Right cardiac atrium (tissue), 5 donors: ENCODE data around the gene FBXL17. TPM values are rescaled to one million over a fixed set of nuclear protein-coding genes. Genes with fewer than 3 reads are reported as not detected.

Experiments
- ATAC-seq, 2 donors: fragments of 200-7000 bp; cut with Tn5 transposase; one replicate each; pipeline versions ENCODE4 v1.8.0 to v1.9.1; 2020; ENCODE audit warnings: moderate library complexity in 2 of 2, mild to moderate bottlenecking in 1 of 2
- DNase-seq, 3 donors: peaks; one replicate each; pipeline ENCODE4 v3.0.0-alpha.2; 2020
- H3K27ac ChIP-seq: one replicate; pipeline ENCODE4 v1.5.1; 2013; ENCODE audit warnings: mild to moderate bottlenecking, low read length, control low read depth, moderate library complexity
- H3K27me3 ChIP-seq: one replicate; pipeline ENCODE4 v1.6.1; 2013; ENCODE audit not compliant: control insufficient read depth, insufficient read depth
- H3K4me1 ChIP-seq: one replicate; pipeline ENCODE4 v1.6.1; 2013; ENCODE audit warnings: low read length; ENCODE audit not compliant: control insufficient read depth, insufficient read depth
- H3K4me3 ChIP-seq: one replicate; pipeline ENCODE4 v1.5.1; 2013; ENCODE audit warnings: low read length, control low read depth
- H3K9me3 ChIP-seq: one replicate; pipeline ENCODE4 v1.6.1; 2013; ENCODE audit warnings: low read length; ENCODE audit not compliant: control insufficient read depth
- WGBS: extraction: QIAGEN DNeasy Blood & Tissue Kit; methylation state at CpG from one replicate; pipeline ENCODE4 v1.1.7; 2013; 5-methylcytosine and 5-hydroxymethylcytosine counted together
- intact Hi-C, 4 donors: fragments of 100-400 bp; cut with DNase I; formaldehyde crosslinking; loops; one replicate each; pipeline versions ENCODE4 v1.11.0 to v1.14.0; 2022 to 2023
- polyA plus RNA-seq: library from polyadenylated mRNA; stranded (reverse); fragments of 200-250 nt; gene quantifications from one replicate; pipeline ENCODE4 v1.2.3, GENCODE V29; 2013
- total RNA-seq, 4 donors: library from RNA; stranded (reverse); fragmentation: NEBNext Ultra II Directional; extraction: Animal tissue kit (Norgen Biotek cat#: 25700); gene quantifications; one replicate each; pipeline ENCODE4 v1.2.1, GENCODE V29; 2021
- donor health status: healthy with polysubstance abuse.
- donor health status: DM: no; HTN: yes; CAD: no.
- donor health status: DM: no; HTN: no; CAD: no.
- donor health status: DM: no; HTN: yes; CAD: no; lungs with severe emphysema.
- donor health status: DM: yes; HTN: yes; CAD: no.

FBXL17 gene
- total and polyA plus RNA-seq, 5 donors = 13.4 to 37.3 (median 34.1) TPM

DNA sequence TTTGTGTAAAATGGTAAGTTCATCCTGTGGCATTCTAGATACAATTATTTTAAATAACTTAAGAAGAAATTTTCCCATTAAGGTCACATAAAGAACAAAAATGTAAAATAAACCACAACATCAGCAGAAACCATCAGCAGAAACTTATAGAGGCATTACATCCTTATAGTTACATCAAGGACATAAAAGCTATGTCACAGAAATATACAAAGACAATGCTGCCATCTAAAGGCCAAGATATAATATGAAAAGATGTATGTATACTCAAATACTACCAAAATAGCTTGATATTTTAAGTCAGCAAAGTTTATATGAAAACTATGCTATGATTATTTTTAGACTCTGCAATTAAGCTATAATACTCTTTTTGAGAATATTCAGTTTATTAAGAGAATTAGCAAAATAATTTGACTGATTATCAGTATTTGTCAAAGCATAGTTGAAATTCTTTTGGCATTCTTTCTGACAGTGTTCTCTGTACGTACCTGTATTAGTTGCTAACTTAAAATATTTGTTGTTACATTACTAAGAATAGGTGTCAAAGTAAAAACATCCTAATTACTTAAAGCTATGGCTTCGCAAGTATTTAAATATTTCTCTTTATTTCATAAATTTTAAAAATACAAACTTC lies 36.2 kb downstream of the FBXL17 start:
- Histone ChIP-seq H3K9me3 (no peaks in the 10 kb centered on the region), H3K4me3 (no peak overlapping the region), H3K27me3 (no peaks in the 10 kb centered on the region), H3K27ac (no peak overlapping the region), H3K4me1 (no peaks in the 10 kb centered on the region)
- 88% methylated on average over 2 of the region's 2 CpGs for WGBS
- intact Hi-C loops = loop anchor here in 2 of 4 donors (10.0 kb wide), 2 partner anchors 81 to 91 kb away; no protein-coding TSS in a partner anchor
- DNase-seq (no peak), ATAC-seq (no peak)

DNA sequence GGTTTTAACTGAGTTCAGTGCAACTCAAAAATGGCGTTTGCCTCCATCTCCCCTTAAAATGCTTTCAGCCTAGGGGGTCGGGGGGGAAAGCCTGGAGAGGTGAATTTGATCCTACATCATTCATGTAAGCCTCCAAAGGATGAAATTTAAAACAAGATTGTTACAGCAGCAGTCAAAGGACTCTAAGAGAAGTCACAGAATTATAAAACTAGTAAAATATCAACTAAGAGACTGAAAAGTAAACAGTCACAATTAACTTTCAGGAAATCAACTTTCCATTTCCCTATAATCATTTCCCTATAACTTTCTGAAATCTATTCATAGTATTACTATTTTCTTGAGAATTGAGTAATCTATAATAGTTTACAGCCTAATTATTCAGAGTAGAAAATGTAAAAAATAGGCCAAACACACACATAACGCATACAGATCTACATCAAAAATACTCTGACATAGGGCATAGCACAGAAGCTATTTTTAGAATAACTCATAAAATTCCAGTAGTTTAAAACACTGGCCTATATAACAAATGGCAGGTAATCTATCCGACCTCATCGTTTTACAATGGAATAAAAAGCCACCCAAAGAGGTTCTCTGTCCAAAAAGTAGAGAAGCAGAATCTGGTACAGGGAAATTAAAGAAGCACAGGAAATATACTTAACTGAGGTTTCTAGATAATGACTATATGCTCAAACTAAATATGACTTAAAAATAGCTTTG lies 37.6 kb downstream of the FBXL17 start:
- H3K27me3 ChIP-seq = no peaks in the 10 kb centered on the region
- H3K4me1 ChIP-seq = no peaks in the 10 kb centered on the region
- no peak overlapping the region for H3K4me3 ChIP-seq
- WGBS = 82% methylated on average over 5 of the region's 5 CpGs
- no peaks in the 10 kb centered on the region for H3K9me3 ChIP-seq
- DNase-seq (no peak), ATAC-seq (no peak)
- H3K27ac ChIP-seq = no peak overlapping the region
- intact Hi-C loops = loop anchor here in 2 of 4 donors (10.0 kb wide), 2 partner anchors 79 to 89 kb away; no protein-coding TSS in a partner anchor

DNA sequence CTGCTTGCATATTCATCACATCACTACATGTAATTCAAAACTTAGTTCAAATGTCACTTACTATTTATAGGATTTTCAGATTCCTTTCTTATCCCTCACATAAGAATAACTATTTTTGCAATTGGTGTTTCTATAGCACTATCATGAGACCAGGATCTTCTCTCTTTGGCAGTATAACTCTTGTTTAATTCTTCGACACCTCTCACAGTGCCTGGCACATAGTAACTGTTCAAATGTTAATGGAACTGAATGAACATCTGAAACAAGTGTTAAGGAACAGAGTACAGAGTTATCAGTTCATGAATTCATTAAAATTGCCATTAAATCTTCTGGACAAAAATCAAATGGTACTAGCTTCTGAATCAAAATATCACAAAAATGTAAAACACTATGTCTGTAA lies 40.0 kb downstream of the FBXL17 start:
- 69% methylated on average over 1 of the region's 1 CpG for WGBS
- peak in 1 of 2 donors; percentile 74 for ATAC-seq
- no peak for DNase-seq
- no peaks in the 10 kb centered on the region for H3K4me1 ChIP-seq
- intact Hi-C loops = loop anchor here in 2 of 4 donors (10.0 kb wide), 2 partner anchors 77 to 87 kb away; no protein-coding TSS in a partner anchor
- H3K27ac ChIP-seq = no peak overlapping the region
- H3K27me3 ChIP-seq = no peaks in the 10 kb centered on the region
- H3K4me3 ChIP-seq = no peak overlapping the region
- no peaks in the 10 kb centered on the region for H3K9me3 ChIP-seq

DNA sequence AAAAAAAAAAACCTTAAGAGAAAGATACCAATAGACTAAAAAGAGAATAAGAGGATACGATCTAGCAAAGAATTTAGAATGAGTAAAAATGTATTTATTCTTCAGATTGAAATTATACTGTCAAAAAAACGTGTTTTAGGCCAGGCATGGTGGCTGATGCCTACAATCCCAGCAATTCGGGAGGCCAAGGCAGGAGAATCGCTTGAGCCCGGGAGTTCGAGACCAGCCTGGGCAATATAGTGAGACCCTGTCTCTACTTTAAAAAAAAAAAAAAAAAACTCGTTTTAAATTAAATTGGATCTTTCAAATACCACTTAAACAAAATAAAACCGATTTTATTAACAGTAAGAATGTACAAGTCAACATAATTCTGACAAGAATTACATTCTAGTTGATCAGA lies 41.8 kb downstream of the FBXL17 start:
- WGBS = 91% methylated on average over 8 of the region's 8 CpGs

DNA sequence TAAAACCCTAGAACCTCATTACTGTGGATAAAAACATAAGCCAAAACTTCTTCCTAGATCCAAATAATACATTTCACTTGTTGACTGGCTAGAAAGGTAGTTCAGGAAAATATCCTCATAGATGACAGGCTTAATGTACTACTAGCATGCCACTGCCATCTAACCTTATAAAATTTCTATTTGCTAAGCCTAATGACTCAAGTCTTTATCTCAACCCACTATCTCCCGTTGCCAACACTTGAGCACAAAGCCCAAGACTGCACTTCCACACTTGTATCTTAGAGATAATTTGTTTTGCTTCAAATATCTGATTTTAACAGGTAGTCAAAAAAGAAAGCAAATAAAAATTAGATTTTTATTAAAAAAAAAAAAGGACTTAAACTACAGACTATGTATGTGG lies 42.7 kb downstream of the FBXL17 start:
- intact Hi-C loops = no loop called here
- no peaks in the 10 kb centered on the region for H3K9me3 ChIP-seq
- no peaks in the 10 kb centered on the region for H3K27me3 ChIP-seq
- DNase-seq = no peak
- H3K4me1 ChIP-seq = no peaks in the 10 kb centered on the region
- no peak overlapping the region for H3K27ac ChIP-seq
- WGBS = 54% methylated on average over 1 of the region's 1 CpG
- ATAC-seq = no peak
- no peak overlapping the region for H3K4me3 ChIP-seq

More for the DNA sequence above, 41.8 kb downstream of the FBXL17 start:
- Histone ChIP-seq H3K27me3 (no peaks in the 10 kb centered on the region), H3K4me3 (no peak overlapping the region), H3K27ac (no peak overlapping the region), H3K4me1 (no peaks in the 10 kb centered on the region), H3K9me3 (no peaks in the 10 kb centered on the region)
- ATAC-seq = no peak
- intact Hi-C loops = loop anchor here in 2 of 4 donors (10.0 kb wide), 2 partner anchors 75 to 85 kb away; no protein-coding TSS in a partner anchor
- no peak for DNase-seq

DNA sequence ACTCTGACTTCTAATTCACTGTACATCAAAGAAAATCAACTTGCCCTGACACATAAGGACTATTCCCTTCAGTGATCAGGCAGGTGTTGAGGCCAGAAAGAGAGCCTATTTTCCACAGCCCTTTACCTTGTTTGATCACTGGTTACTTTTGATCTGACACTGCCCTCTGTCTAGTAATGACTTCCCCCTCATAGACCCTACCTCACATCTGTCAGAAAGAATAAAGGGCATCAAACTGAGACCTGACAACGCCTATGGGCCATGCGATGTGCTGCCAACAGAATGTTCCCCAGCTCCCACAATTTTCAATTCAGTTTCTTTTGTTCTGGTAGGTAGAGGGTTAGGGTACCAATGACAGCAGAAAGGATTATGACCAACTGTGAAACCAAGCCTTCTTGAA lies 47.7 kb downstream of the FBXL17 start:
- WGBS = 94% methylated on average over 2 of the region's 2 CpGs
- no peak for DNase-seq
- no peaks in the 10 kb centered on the region for H3K27me3 ChIP-seq
- intact Hi-C loops = no loop called here
- H3K9me3 ChIP-seq = no peaks in the 10 kb centered on the region
- H3K4me1 ChIP-seq = no peaks in the 10 kb centered on the region
- H3K27ac ChIP-seq = no peak overlapping the region
- H3K4me3 ChIP-seq = no peak overlapping the region
- ATAC-seq = no peak

DNA sequence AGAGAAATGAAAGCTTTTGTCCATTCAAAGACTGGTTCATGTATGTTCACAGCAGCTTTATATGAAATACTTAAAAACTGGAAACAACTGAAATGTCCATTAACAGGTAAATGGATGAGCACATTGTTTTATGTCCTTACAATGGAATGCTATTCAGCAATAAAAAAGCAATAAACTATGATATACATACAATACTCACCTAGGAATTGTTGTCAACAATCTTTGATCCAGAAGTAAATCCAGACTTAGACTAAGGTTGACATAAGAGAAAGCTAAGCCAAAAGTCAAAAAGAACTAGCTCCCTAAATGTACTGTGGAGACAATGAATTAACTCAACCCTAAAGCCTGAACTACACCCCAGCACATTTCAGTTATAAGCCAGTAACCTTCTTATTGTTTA lies 54.9 kb downstream of the FBXL17 start:
- ATAC-seq (no peak), DNase-seq (no peak)
- Histone ChIP-seq H3K9me3 (no peaks in the 10 kb centered on the region), H3K4me3 (no peak overlapping the region), H3K27me3 (no peaks in the 10 kb centered on the region), H3K27ac (no peak overlapping the region), H3K4me1 (no peaks in the 10 kb centered on the region)
- intact Hi-C loops = no loop called here

DNA sequence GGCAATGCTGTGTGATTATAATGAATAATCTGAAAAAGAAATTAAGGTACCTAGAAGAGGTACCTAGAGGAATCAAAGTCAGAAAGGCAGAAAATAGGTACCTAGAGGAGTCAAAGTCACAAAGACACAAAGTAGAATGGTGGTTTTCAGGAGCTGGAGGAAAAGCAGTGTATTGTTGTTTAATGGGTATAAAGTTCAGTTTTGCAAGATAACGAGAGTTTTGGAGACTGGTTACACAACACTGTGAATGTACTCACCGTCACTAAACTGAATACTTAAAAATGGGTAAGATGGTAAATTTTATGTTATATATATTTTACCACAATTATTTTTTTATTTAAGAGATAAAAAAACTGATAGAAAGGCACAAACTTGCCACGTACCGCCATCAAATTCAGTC lies 57.0 kb downstream of the FBXL17 start:
- intact Hi-C loops = no loop called here
- Histone ChIP-seq H3K27me3 (no peaks in the 10 kb centered on the region), H3K9me3 (no peaks in the 10 kb centered on the region), H3K4me3 (no peak overlapping the region), H3K27ac (no peak overlapping the region), H3K4me1 (no peaks in the 10 kb centered on the region)
- WGBS = 98% methylated on average over 4 of the region's 4 CpGs
- ATAC-seq (no peak), DNase-seq (no peak)

DNA sequence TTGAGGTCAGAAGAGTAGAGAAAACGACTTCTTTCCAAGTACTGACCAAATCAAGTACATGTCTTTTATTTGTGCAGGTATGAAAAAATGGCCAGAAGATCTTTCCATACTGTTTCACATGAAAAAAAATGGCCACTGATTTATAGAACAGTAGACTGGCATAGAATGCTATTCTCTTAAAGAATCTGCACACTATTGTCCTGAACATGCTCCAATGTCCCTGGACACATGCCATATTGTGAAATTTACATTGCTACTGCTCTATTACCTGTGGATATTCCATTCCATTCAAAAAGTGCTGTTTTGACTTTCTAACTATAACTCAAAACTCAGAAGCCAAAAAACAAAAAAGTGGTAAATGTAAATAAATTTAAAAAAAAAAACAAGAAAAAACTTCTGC lies 60.6 kb downstream of the FBXL17 start:
- Histone ChIP-seq H3K27me3 (no peaks in the 10 kb centered on the region), H3K27ac (no peak overlapping the region), H3K9me3 (no peaks in the 10 kb centered on the region), H3K4me3 (no peak overlapping the region), H3K4me1 (no peaks in the 10 kb centered on the region)
- WGBS = 97% methylated on average over 1 of the region's 1 CpG
- ATAC-seq (no peak), DNase-seq (no peak)
- intact Hi-C loops = no loop called here

DNA sequence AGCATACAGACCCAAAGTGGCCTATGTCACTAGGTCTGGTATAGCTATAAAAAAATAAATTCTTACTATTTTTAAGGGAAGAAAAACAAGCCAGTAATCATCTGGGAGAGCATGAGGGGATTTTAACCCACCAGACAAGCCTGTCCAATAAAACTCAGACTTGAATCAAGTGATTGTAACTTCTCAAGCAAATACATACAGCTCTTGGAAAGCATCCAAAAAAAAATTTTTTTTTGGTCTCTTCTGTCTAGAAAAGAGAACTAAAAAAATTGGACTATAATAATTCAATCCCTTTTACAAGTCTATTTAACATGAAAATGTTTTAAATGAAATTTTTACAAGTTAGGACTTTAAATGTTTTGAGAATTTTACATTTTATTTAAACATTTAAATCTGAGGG lies 61.7 kb downstream of the FBXL17 start:
- intact Hi-C loops = no loop called here
- Histone ChIP-seq H3K4me3 (no peak overlapping the region), H3K9me3 (no peaks in the 10 kb centered on the region), H3K4me1 (no peaks in the 10 kb centered on the region), H3K27ac (no peak overlapping the region), H3K27me3 (no peaks in the 10 kb centered on the region)
- no peak for ATAC-seq
- DNase-seq = no peak

DNA sequence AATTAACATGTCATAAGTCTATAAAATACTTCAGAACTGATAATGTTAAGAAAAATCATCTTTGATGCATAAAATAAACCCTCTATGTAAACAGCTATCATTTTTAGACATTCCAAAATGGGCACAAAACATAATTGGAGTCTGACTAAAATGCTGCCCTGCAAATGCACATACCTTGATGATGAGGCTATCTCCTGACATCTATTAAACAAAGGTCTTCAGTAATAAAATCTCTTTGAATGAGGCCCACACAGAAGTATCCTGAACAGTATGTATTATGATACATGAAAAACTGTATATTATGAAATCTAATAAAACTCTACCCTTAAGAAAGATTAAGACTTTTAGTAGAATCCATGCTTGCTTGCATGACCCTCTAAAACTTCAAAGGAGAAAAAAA lies 66.1 kb downstream of the FBXL17 start:
- intact Hi-C loops = no loop called here
- Histone ChIP-seq H3K27me3 (no peaks in the 10 kb centered on the region), H3K9me3 (no peaks in the 10 kb centered on the region), H3K4me1 (no peaks in the 10 kb centered on the region), H3K27ac (no peak overlapping the region), H3K4me3 (no peak overlapping the region)
- no peak for DNase-seq
- ATAC-seq = no peak
